Activated CD4-positive, alpha-beta T cell treated with anti-CD3 and anti-CD28 coated beads, Interleukin-2, Interleukin-6, amounts not matched to agents 100 ng/mL and 50 ng/mL, durations not matched to agents 16 hours and 8 hours (primary cell): ENCODE measurements around the gene CXADR.
"Not testable (repeated sequence)": the region's sequence is repeated elsewhere in the genome, so short reads cannot be mapped to it uniquely, and the experiment has no call there.

Experiments used
- DNase-seq: peaks from one replicate; pipeline ENCODE4 v3.0.0-alpha.2; 2020

The CXADR gene

DNA sequence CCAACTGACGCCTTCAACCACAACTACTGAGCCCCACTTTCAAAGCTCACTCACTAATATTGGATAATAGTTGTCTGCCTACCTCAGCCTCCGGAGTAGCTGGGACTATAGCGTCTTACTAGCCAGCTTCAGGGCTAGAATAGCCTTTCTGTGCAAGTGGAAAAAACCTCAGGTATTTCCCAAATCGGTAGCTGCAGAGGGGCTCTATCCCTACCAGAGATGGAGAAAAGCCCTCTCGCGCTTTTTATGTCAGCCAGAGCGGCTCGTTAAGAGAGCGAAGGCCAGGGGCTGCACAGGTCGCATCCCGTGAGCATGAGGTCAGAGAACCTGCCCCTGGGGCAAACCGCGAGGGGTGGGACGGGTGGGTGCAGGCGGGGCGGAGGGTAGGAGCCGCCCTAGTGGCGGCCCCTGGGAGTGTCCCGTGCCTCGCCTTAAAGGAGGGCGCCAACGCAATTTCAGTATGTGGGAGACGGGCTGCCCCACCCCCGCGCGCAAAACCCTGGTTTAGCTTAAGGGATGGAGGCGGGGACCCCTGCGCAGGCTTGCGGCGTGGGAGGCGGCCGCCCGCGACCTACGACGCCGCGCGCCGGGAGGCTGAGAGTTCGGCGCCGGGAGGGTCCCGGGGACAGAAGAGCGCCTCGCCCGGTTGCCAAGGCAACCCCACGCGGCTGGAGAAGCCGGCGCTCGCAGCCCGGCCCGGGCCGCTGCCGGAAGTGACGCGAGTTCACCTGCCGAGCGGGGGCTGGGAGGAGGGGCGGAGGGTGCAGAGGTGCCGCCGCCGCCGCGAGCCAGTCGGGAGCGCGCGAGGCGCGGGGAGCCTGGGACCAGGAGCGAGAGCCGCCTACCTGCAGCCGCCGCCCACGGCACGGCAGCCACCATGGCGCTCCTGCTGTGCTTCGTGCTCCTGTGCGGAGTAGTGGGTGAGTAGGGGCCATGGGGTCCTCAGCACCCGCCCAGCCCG, at the start of gene CXADR:
TSS of gene CXADR (plus strand) at position 791 of the 961 bp plus-strand sequence. CDS start at position 878, 87 bp downstream.
- DNase-seq, result peak; percentile 84

DNA sequence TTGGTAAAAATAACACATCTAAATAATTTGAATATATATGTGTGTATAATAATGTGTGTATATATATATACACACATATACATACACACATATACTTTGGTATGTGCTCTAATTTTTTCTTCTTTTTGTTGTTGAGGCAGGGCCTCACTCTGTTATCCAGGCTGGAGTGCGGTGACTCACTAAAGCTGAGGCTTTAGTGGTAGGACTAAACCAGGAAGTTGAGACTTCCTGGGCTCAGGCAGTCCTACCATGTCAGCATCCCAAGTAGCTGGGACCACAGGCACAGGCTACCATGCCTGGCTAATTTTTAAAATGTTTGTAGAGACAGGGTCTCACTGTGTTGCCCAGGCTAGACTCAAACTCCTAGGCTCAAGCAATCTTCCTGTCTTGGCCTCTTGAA, 46.7 kb upstream of the CXADR start:
- DNase-seq, result no peak

DNA sequence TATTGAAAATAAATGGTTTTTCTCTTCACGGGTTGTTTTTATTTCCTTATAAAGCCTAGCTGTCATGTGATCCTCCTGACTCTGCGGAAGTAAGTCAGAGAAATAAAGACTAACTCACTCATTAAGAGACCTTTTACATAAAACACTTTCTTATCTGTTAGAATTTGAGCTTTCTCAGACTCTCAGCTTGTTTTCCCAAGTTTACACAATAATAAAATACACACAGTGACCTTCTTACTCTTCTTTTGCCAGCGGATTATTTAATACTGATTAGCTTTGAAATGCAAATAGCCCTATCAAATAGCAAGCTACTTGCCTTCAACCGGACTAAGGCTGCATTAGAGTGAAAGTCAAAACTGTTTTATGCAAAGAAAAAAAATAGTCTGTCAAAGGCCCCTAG, 45.5 kb upstream of the CXADR start:
- DNase-seq, result no peak

DNA sequence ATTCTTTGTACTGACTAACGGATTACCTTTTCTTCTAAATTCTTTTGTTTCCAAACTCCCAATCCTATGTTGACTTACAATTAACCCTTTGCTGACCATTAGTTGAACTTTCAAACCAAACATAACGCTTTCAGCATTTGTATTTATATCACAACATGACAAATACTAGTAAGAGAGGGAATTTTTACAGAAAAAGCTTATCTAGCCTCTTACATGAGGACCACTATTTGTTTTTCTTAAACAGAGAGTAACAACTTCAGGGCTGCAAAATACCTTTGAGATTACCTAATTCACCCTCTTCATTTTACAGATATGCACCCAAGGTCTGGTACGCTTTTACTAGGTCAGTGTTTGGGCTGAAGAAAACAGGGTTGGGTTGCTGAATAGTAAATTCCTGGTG, 45.0 kb upstream of the CXADR start:
- DNase-seq, result no peak

DNA sequence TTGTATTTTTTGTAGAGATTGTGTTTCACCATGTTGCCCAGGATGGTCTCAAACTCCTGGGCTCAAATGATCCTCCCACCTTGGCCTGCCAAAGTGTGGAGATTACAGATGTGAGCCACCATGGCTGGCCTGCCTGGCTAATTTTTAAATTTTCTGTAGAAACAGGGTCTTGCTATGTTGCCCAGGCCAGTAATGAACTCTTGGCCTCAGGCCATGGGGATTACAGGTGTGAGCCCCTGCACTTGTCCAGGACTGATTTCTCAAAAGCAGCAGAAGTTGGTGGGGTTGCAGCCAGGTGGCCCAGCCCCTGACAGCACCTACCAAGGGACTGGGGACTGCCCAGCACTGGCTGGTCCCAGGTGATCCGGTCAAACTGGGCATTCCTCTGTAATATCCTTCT, 44.1 kb upstream of the CXADR start:
- DNase-seq, result no peak

DNA sequence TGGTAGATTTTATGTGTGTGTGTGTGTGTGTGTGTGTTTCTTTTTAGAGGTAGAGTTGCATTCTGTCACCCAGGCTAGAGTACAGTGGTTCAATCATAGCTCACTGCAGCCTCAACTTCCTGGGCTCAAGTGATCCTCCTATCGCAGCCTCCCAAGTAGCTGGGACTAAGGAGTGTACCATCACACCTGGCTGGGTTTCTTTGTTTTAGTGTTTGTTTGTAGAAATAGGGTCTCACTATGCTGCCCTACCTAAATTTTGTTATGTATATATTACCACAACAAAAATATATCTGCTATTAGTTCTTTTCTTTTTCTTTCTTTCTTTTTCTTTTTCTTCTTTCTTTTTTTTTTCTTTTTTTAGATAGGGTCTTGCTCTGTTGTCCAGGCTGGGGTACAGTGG, 43.1 kb upstream of the CXADR start:
- no peak for DNase-seq

DNA sequence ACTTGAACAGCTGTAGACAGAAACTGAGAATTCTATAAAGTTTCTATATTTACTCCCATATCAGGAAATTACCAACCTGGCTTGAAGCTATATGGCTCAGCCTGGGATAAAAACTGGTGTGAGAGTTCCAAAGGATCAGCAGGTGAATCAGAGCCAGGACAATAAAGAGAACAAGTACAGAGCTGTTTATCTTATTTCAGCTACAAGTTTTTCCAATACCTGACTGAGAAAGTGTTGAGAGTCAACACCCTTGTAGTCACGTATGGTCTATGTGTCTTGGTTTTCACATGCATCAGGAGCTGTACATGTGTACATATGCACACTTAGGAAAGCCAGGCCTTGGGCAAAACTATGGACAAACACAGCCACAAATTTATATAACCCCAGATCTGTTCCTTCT, 40.7 kb upstream of the CXADR start:
- no peak for DNase-seq

DNA sequence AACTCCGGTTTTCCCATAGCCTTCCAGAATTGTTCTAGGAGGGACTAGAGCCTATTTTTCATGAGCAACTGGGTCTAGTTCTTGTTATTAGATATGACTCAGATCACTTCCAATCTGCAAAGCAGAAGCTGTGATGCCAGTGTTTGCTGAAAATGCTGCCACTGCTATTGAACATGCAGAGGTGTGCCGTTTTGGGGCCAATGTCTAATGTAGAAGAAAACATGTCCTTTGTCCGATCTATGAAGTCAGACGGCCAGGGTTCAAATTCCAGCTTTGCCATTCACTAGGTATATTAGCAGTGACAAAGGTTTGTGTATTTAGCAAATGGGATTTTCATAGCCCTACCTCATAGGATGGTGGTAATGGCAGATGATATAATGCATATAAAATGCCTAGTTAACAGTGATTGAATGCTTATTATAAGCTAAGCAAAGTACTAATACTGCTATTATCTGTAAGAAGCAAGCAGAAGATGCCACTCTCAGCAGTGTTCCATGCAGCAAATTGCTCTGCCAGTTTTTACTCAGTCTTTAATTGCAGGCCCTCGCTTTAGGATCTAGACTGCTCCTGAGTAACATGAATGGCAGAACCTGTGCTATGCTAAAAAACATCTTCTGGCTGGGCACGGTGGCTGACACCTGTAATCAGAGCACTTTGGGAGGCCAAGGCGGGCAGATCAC, 40.1 kb upstream of the CXADR start:
- no peak for DNase-seq

DNA sequence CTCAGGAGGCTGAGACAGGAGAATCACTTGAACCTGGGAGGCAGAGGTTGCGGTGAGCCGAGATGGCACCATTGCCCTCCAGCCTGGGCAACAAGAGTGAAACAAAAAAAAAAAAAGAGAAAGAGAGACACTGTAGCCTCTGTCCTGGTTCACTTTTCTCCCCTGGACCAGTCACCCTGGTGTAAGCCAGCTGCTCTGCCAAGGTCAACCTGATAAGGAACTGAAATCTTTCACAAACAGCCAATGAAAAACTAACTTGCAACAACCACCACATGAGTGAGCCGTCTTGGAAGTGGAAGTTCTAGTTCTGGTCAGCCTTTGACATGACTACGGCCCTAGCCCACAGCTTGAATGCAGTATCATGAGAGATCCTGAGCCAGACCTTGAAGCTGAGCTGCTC, 36.8 kb upstream of the CXADR start:
- DNase-seq, result no peak

DNA sequence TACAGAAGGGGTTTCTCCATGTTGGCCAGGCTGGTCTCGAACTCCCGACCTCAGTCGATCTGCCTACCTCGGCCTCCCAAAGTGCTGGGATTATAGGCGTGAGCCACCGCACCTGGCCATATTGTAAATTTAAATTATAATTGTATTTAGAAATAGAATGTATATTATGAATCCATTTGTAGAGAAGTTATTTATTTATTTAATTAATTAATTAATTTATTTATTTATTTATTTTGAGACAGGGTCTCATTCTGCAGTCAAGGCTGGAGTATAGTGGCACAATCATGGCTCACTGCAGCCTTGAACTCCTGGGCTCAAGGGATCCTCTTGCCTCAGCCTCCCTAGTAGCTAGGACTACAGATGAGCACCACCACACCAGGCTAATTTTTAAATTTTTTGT, 34.7 kb upstream of the CXADR start:
- DNase-seq, result not testable (repeated sequence)

DNA sequence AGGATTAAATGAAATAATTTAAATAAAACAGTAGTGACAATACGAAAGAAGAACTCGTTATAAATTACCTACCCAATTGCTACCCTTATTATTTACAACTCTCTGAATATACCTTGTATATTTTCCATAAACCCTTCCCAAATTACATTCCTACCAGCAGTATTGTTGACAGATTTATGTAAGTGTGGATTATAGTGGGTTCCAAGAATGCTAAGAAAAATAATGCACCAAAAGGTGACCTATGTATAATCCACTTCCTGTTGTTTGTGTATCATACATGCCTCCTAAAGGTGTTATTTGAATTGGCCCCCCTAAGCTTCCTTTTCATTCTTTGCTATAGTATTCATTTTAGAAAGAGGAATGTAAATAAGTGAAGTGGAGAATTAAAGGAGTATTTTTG, 33.2 kb upstream of the CXADR start:
- no peak for DNase-seq

DNA sequence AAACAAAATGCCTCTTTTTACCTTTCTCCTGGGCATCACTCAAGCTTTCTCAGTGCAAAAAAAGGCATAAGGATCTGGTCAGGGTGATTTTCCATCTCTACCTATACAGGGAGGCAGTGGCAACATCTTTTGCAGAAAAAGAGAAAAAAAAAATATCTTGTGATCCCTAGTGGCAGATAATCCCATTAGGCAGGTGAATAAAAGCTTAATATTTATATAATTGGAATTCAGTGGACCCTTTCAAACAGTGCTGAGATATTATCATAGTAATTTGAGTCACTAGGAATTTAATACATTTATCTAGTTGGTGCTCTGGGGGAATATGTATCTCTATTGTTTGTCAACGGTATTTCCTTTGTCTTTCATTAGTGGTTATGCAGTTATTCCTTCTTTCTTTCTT, 29.9 kb upstream of the CXADR start:
- DNase-seq, result no peak

DNA sequence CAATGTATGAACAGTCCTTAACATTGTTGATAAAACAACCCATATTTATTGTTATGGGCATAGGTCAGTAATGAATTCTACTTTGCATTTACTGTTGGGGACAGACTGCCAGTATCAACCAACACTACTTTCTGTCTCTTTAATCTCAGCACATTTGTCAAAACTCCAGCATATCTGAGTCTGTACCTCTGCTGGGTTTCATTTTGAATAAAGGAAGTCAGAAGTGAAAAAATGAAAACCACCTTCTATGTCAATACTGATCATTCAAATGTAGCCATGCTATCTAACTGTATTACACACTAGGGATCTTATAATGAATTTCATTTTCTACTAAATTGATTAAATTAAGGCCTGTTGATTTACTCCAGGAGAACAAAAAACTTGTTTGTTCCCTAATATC, 24.2 kb upstream of the CXADR start:
- DNase-seq, result peak; percentile 71

DNA sequence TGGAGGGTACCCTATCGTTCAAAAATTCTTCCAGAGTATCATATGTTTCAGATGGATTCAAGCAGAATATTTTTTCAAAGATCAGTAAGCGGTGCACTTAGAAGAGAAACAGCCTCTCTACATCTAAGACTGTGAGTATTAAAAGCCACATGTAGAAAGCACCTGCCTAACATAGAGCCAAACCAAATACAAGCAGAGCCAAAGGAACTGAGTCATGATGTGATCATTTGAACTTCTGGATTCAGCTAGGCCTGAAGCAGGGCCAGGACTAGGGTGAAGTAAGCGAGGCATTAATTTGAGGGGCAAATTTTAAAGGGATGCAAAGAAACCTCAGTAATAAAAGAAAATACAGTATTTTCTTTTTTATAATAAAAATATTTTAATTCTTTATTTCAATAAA, 23.3 kb upstream of the CXADR start:
- peak; percentile 45 for DNase-seq

DNA sequence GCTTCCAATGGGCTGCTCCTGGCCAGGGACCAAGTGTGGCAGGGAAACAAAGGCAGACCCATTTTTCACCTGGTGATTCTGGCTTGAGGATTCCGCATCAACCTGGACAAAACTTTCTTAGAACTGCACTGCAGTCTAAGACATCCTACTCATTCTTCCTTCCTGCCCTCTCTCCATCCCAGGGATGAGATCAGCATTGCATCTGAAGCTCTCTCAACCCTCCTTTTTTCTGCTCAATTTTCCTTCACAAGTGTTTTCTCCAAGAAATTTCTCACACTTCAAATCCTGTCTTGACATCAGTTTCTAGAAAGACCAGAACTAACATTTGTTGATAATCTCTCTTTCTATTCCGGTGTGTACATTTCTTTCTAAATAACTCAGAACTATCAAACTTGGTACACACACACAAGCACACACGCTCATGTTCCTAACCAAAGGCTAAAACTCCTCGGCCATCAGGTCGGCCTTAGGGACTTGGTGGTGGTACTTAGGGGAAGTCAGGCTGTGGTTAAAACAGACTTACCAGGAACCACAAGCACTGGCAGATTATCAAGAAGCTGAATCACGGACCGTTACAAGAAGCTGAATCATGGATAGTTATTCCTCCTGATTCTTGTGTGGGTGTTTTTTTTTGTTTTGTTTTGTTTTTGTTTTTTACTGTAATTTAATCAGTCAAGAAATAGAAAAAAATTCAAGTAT, 21.0 kb upstream of the CXADR start:
- peak; percentile 71 for DNase-seq

DNA sequence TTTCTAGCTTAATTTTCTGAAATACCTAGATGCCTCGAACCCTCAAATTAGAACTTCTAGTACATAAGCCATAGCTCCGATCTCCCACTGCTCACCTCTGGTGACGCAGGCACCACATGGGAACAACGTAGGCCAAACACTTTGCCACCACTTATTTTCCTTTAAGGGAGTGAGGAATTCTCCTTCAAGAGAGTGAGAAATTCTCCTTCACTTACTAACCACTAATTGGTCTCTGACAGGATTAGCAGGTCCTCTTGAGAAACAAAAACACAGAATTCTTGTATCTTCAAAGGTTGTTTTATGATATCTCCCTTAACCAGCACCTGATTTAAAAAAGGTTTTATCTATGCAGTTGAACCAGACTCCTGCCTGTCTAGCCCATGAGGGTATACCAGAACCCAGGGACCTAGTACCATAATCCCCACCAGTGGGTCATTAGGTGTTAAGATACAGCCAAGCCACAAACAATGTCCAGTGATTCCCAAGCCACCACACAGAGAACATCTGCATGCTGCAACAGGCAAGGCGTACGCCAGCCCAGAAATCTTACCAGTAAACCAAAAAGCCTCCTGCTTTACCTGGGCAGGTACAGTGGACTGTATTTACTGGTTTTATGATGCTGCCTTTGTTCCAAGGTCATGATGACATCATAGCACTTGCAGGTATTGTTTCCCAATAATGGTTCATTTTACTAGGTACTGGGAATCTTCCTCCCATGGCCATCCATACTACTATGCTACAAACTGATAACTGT, 20.3 kb upstream of the CXADR start:
- DNase-seq, result no peak

DNA sequence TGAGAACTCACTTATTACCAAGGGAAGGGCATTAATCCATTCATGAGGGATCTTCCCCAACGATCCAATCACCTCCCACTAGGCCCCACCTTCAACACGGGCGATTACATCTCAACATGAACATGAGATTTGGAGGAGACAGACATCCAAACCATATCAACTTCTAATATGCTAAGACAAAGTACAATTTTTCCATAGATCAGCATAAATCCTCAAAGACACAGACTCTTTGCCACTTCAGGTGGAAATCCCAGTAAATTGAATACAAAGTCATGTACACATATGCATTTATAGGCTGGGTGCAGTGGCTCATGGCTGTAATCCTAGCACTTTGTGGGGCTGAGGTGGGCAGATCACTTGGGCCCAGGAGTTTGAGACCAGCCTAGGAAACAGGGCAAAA, 18.8 kb upstream of the CXADR start:
- no peak for DNase-seq

DNA sequence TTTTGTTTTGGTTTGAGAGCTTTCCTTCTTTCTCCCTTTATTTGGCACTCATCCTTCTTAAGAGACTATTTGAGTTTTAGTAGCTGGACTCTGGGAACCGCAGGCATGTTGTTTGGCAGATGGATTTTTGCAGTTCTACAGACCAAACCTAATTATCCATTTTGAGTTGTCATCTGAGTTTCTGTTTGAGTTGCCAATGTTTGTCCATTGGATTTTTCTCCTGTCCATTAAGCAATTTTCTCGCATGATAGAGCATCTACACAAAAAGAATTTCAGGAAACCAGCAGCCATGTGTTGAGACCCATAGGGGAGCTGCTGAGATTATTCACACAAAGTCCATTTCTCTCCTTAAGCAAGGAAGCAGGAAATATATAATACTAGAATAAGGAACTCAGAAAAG, 17.2 kb upstream of the CXADR start:
- no peak for DNase-seq

DNA sequence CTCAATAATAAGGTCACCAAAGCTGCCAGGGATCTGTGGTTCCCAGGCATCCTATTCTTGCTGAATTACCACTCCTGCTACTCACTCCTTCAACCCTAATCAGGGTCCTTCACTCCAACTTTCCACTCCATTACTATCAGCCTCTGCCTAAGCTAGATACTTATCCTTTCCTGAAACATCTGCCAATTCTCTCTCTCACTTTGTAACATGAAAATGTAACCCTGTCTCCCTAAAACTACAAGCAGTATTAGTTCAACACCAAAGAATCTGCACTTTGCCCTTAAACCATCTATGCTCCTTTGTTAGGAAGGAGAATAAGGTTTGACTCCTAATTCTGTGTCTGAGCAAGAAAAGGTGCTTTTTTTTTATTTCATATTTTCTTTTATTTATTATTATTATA, 15.5 kb upstream of the CXADR start:
- DNase-seq, result no peak

DNA sequence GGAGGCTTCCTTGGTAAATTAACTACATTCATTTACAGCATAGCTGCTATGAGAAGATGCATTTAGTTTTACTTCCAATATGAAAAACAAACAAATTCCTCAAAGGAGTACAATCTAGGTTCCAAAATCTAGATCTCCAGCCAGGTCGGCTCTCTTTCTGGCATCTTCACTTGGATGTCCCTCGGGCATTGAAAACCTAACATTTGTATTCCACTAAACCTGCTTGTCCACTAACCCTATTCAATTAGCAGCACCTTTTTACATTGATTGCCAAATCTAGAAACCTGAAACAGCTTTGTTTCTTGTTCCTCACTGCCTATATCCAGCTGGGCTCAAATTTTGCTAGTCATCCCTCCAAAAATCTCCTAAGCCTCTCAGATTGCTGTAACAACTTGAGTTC, 14.3 kb upstream of the CXADR start:
- DNase-seq, result no peak

DNA sequence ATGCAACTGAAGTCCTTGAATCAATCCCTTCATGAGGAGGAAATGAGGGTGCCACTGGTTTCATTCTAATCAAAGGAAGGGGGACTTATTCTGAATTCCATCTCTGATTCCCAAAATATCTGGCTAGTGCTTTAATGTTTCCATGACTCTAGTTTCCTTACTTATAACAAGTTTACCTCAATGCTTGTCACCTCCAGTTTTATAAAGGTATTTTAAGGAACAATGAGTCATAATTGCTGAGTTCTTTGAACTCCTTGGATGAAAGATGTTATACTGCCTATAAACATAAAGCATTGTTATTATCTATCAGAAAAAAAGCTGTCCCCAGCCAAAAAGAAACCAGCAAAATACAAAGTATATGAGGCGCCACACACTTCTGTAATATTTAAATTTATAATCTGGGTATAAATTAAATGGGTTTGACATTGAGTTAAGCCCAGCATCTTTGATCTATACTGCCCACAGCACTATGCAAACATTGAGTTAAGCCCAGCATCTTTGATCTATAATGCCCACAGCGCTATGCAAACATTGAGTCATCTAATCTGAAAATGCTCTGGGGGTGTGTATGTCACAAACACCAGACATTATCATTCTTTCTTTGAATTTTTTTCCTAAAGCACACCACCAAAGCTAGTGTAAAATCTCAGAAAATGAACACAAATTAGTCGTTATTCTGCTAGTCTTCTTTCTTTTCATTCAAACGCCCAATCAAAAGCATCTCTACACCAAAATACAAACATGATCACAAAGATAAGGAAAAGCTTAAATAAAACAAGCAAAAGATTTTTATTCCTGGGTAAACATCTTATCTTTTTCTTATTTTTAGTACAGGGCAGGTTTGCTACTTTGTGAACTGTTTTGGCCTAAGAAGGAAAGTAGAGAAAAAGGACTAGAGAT, 11.5 kb upstream of the CXADR start:
- no peak for DNase-seq

DNA sequence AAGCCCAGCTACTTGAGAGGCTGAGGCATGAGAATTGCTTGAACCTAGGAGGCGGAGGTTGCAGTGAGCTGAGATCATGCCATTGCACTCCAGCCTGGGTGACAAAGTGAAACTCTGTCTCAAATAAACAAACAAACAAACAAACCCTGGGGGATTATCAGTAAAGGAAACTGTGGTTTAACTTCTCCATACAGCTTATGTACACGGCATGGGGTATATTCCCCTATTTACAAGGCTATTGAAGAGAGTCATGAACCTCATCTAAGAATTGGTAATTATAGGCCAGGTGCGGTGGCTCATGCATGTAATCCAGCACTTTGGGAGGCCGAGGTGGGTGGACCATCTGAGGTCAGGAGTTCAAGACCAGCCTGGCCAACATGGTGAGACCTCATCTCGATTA, 9.9 kb upstream of the CXADR start:
- not testable (repeated sequence) for DNase-seq
